Skeletal muscle tissue (tissue), 4 donors: ENCODE data around the gene MATN1. TPM values are rescaled to one million over a fixed set of nuclear protein-coding genes. Genes with fewer than 3 reads are reported as not detected.
A peak's percentile ranks its signal among the peaks of the same experiment; 100 is the strongest.

ENCODE experiments used
- H3K27ac ChIP-seq: one replicate; pipeline ENCODE4 v1.7.0; 2013; ENCODE audit warnings: mild to moderate bottlenecking, low read depth, low read length, inconsistent platforms
- H3K27me3 ChIP-seq, 3 donors: one replicate each; pipeline ENCODE4 v1.7.0; 2013; ENCODE audit warnings: low read length in 3 of 3; ENCODE audit not compliant: control insufficient read depth in 3 of 3, insufficient read depth in 3 of 3
- H3K36me3 ChIP-seq, 3 donors: one replicate each; pipeline ENCODE4 v1.7.0; 2013; ENCODE audit warnings: low read length in 3 of 3; ENCODE audit not compliant: control insufficient read depth in 3 of 3, insufficient read depth in 3 of 3
- H3K4me1 ChIP-seq, 3 donors: one replicate each; pipeline ENCODE4 v1.7.0; 2013; ENCODE audit warnings: low read length in 3 of 3, mild to moderate bottlenecking in 3 of 3; ENCODE audit not compliant: control insufficient read depth in 3 of 3, insufficient read depth in 3 of 3
- H3K4me3 ChIP-seq, 3 donors: one replicate each; pipeline ENCODE4 v1.7.0; 2013; ENCODE audit warnings: low read length in 3 of 3
- H3K9ac ChIP-seq, 3 donors: one replicate each; pipeline ENCODE4 v1.7.0; 2013; ENCODE audit warnings: low read length in 3 of 3, mild to moderate bottlenecking in 3 of 3, moderate library complexity in 2 of 3, low read depth in 1 of 3
- H3K9me3 ChIP-seq, 3 donors: one replicate each; pipeline ENCODE4 v1.7.0; 2013; ENCODE audit warnings: low read length in 3 of 3; ENCODE audit not compliant: control insufficient read depth in 3 of 3
- total RNA-seq: library from RNA; depleted of rRNA; stranded (reverse); fragments of >200 nt; gene quantifications from one replicate; pipeline ENCODE4 v1.2.3, GENCODE V29; 2014
- donor health status: Osteomylitis.

MATN1 gene
- total RNA-seq, 1 donor from 2014 or later = 1.6 TPM

DNA sequence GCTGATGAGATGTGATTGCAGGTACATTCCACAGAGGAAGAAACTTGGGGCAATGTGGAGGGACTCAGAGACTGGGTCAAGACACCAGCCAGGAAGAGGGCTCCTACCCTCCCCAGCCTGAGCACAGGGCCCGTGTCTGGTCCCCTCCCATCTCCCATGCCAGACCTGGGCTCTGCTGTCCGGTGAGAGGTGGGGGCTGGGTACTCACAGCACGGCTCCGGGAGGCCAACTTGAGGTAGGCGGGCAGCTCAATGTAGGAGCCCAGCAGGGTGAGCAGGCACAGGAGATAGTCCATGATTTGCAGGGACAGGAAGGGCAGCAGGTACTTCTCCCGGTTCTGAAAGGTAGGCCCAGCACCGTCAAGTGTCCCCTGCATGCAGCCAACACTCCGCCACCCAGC is 16.2 kb upstream of the MATN1 start:
- H3K9me3 ChIP-seq = no peaks in the 10 kb centered on the region
- H3K27ac ChIP-seq = no peak overlapping the region
- H3K27me3 ChIP-seq = peaks cover 0 to 4% (median 3%) of the 10 kb centered on the region in 3 donors
- no peak overlapping the region for H3K4me3 ChIP-seq
- H3K9ac ChIP-seq = no peak overlapping the region
- H3K36me3 ChIP-seq = no peaks in the 10 kb centered on the region
- peaks cover 0 to 3% (median 0%) of the 10 kb centered on the region in 3 donors for H3K4me1 ChIP-seq

GRCh38 chr1:30738715-30739559 is 15.6 kb upstream of the MATN1 start:
- H3K9me3 ChIP-seq = no peaks in the 10 kb centered on the region

DNA sequence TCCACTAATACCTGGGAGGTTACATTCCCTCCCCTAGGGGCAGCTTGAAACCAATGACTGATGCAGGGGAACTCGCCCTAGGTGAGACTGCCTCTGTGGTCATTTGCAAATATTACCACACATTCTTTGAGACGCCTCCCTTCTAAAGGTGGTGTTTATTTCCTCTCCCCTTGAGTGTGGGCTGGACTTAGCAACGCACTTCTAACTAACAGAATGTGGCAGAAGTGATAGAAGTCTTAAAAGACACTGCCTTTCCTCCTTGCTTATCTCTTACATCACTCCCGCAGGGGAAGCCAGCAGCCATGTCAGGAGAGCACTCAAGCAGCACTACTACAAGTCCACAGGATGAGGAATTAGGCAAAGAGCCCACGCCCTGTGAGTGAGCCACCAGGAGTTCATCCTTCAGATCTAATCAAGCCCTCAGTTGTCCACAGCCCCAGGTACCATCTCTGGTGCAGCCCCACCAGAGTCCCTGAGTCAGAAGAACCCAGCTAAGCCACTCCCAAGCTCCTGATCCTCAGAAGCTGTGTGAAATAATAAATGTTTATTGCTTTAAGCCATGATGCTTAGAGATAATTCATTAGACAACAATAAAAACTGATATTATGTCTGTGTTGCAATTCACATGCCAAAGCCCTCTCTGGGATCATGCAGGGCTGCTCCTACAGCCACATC is 14.8 kb upstream of the MATN1 start:
- no peak overlapping the region for H3K9ac ChIP-seq
- H3K9me3 ChIP-seq = no peaks in the 10 kb centered on the region
- no peaks in the 10 kb centered on the region for H3K36me3 ChIP-seq
- peaks cover 0 to 4% (median 3%) of the 10 kb centered on the region in 3 donors for H3K27me3 ChIP-seq
- no peak overlapping the region for H3K27ac ChIP-seq
- H3K4me3 ChIP-seq = no peak overlapping the region
- H3K4me1 ChIP-seq = peaks cover 0 to 3% (median 0%) of the 10 kb centered on the region in 3 donors

More at GRCh38 chr1:30738715-30739559, 15.6 kb upstream of the MATN1 start:
- peaks cover 0 to 4% (median 3%) of the 10 kb centered on the region in 3 donors for H3K27me3 ChIP-seq
- H3K4me1 ChIP-seq = peaks cover 0 to 3% (median 0%) of the 10 kb centered on the region in 3 donors
- no peak overlapping the region for H3K9ac ChIP-seq
- H3K36me3 ChIP-seq = no peaks in the 10 kb centered on the region
- no peak overlapping the region for H3K27ac ChIP-seq
- H3K4me3 ChIP-seq = no peak overlapping the region

- Histone ChIP-seq H3K27ac (no peak overlapping the region), H3K9ac (no peak overlapping the region), H3K4me1 (peaks cover 0 to 3% (median 0%) of the 10 kb centered on the region in 3 donors), H3K36me3 (no peaks in the 10 kb centered on the region), H3K4me3 (no peak overlapping the region), H3K27me3 (peaks cover 0 to 4% (median 3%) of the 10 kb centered on the region in 3 donors), H3K9me3 (no peaks in the 10 kb centered on the region)
Measured at GRCh38 chr1:30737357-30738039, 14.1 kb upstream of the MATN1 start.

DNA sequence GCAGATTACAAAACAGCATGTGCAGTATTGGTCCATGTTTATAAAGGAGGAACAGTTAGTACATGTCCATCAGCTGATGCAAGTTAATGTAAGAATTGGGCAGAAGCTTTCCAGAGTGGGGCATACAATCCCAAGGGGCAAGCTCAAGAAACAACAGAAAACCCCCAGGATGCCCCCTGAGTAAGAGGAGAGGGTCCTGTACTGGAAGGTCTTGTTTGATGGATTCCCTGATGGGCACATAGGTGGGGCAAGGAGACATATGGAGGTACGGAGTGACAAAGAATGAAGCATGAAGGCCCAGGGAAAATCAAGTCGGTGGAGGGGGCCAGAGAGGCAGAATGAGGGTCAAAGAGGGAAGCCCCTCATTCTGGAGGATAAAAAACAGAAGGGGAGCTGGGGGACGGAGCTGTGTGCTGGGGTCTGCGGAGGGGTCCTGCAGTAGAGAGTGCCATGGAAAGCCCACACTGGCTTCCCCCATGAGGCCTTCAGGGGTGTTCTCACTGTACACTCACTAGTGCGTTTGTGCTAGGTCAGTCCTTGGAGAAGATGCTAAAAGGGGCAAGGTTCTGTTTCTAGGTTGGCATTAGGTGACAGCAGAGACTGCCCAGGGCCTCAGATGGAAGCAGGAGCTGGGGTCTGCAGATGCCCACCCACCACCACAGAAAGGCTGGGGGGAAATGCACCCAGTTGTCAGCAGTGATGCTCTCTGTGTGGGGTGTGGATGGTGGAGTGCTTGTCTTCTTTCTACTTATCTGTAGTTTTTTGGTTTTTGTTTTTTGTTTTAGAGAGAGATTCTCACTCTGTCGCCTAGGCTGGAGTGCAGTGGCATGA is 12.5 kb upstream of the MATN1 start:
- Histone ChIP-seq H3K9me3 (no peaks in the 10 kb centered on the region), H3K27me3 (peaks cover 0 to 8% (median 5%) of the 10 kb centered on the region in 3 donors), H3K36me3 (no peaks in the 10 kb centered on the region), H3K9ac (no peak overlapping the region), H3K4me1 (no peaks in the 10 kb centered on the region), H3K4me3 (no peak overlapping the region), H3K27ac (no peak overlapping the region)

DNA sequence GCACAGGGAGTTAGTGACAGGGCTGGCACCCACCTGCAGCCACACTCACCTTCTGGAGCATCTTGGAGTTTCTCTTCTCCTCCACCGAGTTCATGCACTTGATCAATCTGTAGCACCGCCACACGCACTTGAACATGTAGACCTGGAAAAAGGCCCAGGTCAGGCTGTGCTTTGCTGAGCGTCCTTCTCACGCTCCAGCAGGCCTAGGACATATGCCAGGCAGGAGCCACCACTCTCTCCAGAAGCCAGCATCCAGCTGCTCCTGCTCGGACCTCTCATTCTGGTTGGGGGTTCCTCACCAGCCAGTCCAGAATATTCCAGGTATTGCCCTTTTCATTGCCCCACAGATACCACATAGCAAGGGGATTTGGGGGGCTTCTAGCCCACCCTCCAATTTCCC is 11.7 kb upstream of the MATN1 start:
- no peak overlapping the region for H3K4me3 ChIP-seq
- no peaks in the 10 kb centered on the region for H3K9me3 ChIP-seq
- H3K9ac ChIP-seq = peak overlapping the region in 1 of 3 donors; percentile 25
- no peaks in the 10 kb centered on the region for H3K4me1 ChIP-seq
- no peak overlapping the region for H3K27ac ChIP-seq
- H3K36me3 ChIP-seq = no peaks in the 10 kb centered on the region
- peaks cover 0 to 8% (median 5%) of the 10 kb centered on the region in 3 donors for H3K27me3 ChIP-seq

DNA sequence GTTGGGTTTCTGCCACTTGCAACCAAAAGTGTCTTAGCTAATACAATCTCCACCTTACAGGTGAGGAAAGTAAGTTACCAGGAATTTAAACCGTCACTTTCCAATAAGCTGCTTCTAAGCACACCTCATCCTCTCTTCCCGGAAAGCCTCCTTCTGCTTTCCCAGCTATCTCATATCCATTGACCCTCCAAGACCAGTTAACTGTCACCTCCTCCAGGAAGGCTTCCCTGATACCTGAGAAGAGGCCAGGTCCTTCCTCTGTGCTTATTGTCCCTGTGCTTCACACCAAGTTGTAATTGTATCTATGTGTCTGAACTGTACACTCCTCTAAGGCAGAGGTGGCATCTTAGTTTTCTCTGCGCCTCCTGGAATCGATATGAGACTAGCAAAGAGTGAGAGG is 11.2 kb upstream of the MATN1 start:
- H3K36me3 ChIP-seq = no peaks in the 10 kb centered on the region
- no peaks in the 10 kb centered on the region for H3K4me1 ChIP-seq
- no peak overlapping the region for H3K27ac ChIP-seq
- H3K4me3 ChIP-seq = no peak overlapping the region
- H3K9me3 ChIP-seq = no peaks in the 10 kb centered on the region
- H3K27me3 ChIP-seq = peaks cover 0 to 8% (median 5%) of the 10 kb centered on the region in 3 donors
- no peak overlapping the region for H3K9ac ChIP-seq

- Histone ChIP-seq H3K27ac (no peak overlapping the region), H3K36me3 (no peaks in the 10 kb centered on the region), H3K4me3 (no peak overlapping the region), H3K27me3 (peaks cover 0 to 8% (median 5%) of the 10 kb centered on the region in 3 donors), H3K9me3 (no peaks in the 10 kb centered on the region), H3K9ac (no peak overlapping the region), H3K4me1 (no peaks in the 10 kb centered on the region)
Measured at GRCh38 chr1:30734106-30734505, 10.7 kb upstream of the MATN1 start.

DNA sequence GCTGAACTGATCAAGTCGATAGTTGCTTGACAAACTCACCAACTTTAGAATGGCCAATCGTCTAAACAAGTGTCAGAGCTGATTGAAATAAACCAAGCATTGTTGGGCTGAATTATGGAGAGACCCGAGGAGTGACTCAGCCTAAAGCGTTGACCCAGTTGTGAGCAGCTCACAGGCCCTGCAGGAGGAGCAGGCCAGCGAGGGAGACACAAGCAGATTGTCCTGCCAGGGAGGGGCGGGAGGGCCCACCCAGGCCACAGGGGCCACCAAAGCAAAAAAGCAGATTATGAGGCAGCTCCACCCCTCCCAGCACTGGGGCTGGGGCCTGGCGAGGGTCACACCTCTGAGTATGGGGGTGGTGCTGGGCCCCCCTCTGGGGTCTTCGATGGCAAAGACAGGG is 10.1 kb upstream of the MATN1 start:
- Histone ChIP-seq H3K4me3 (no peak overlapping the region), H3K9me3 (no peaks in the 10 kb centered on the region), H3K36me3 (no peaks in the 10 kb centered on the region), H3K4me1 (no peaks in the 10 kb centered on the region), H3K9ac (no peak overlapping the region), H3K27me3 (peaks cover 0 to 5% (median 5%) of the 10 kb centered on the region in 3 donors), H3K27ac (no peak overlapping the region)
